Dermis blood vessel endothelial cell (primary cell): Measurements from ENCODE around the gene ASCC2. TPM values are rescaled to one million over a fixed set of nuclear protein-coding genes. Genes with fewer than 3 reads are reported as not detected.

Experiments
- DNase-seq: peaks from one replicate; pipeline ENCODE4 v3.0.0; 2010
- total RNA-seq: library from RNA; depleted of rRNA; stranded (reverse); fragments of >200 nt; gene quantifications from 2 replicates; pipeline ENCODE4 v1.2.3, GENCODE V29; 2014

The ASCC2 gene
- total RNA-seq, 1 donor from 2014 or later, result 24.2 TPM

- no peak for DNase-seq
Observed at GRCh38 chr22:29816128-29816527, 21.9 kb downstream of the ASCC2 start.

GRCh38 chr22:29815580-29815979 lies 22.5 kb downstream of the ASCC2 start:
- DNase-seq, result no peak

- DNase-seq, result no peak
Observed at GRCh38 chr22:29814003-29814402, 24.1 kb downstream of the ASCC2 start.

- peak; percentile 52 for DNase-seq
Observed at GRCh38 chr22:29813563-29813962, 24.5 kb downstream of the ASCC2 start.

GRCh38 chr22:29813126-29813525 lies 24.9 kb downstream of the ASCC2 start:
- DNase-seq, result no peak

GRCh38 chr22:29811377-29811776 lies 26.7 kb downstream of the ASCC2 start:
- DNase-seq, result no peak

GRCh38 chr22:29810216-29810615 lies 27.9 kb downstream of the ASCC2 start:
- DNase-seq, result no peak

GRCh38 chr22:29806196-29806595 lies 31.9 kb downstream of the ASCC2 start:
- DNase-seq, result no peak

- no peak for DNase-seq
Observed at GRCh38 chr22:29804985-29805384, 33.1 kb downstream of the ASCC2 start.

- DNase-seq, result no peak
Observed at GRCh38 chr22:29803190-29803589, 34.9 kb downstream of the ASCC2 start.

- no peak for DNase-seq
Observed at GRCh38 chr22:29801796-29802195, 36.3 kb downstream of the ASCC2 start.

- DNase-seq, result no peak
Observed at GRCh38 chr22:29801153-29801552, 36.9 kb downstream of the ASCC2 start.

GRCh38 chr22:29799217-29799680 lies 38.8 kb downstream of the ASCC2 start:
- peak; percentile 92 for DNase-seq

GRCh38 chr22:29798801-29799200 lies 39.3 kb downstream of the ASCC2 start:
- no peak for DNase-seq

- DNase-seq, result no peak
Observed at GRCh38 chr22:29798318-29798717, 39.8 kb downstream of the ASCC2 start.

GRCh38 chr22:29797351-29797750 lies 40.7 kb downstream of the ASCC2 start:
- no peak for DNase-seq

GRCh38 chr22:29795663-29796062 lies 42.4 kb downstream of the ASCC2 start:
- no peak for DNase-seq

GRCh38 chr22:29793396-29793795 lies 44.7 kb downstream of the ASCC2 start:
- no peak for DNase-seq

- no peak for DNase-seq
Observed at GRCh38 chr22:29790061-29790460, 48.0 kb downstream of the ASCC2 start.

GRCh38 chr22:29788339-29789279 lies 49.5 kb downstream of the ASCC2 start:
- no peak for DNase-seq

GRCh38 chr22:29787371-29787980 lies 50.6 kb downstream of the ASCC2 start:
- DNase-seq, result no peak

GRCh38 chr22:29786031-29786430 lies 52.0 kb downstream of the ASCC2 start:
- DNase-seq, result no peak

- no peak for DNase-seq
Observed at GRCh38 chr22:29784451-29785361, 53.4 kb downstream of the ASCC2 start.
